ENCODE results near the gene FHOD3. TPM values are rescaled to one million over a fixed set of nuclear protein-coding genes. Genes with fewer than 3 reads are reported as not detected.

FHOD3 gene
- total RNA-seq, 2 experiments from 2014 or later, result not detected

- DNase-seq, result no peak
- Mint-ChIP-seq H3K4me1 (ENCODE audit: low read depth) (no peaks in the 10 kb centered on the region), H3K27ac (no peak overlapping the region), H3K9me3 (no peaks in the 10 kb centered on the region), H3K36me3 (no peaks in the 10 kb centered on the region), H3K27me3 (peaks cover 13% of the 10 kb centered on the region), H3K4me3 (no peak overlapping the region)
- intact Hi-C loops (cut with micrococcal nuclease), result no loop called here
- ChIA-PET CTCF (no interaction called here), POLR2A (no interaction called here)
Measured at GRCh38 chr18:36328916-36329315, 31.4 kb downstream of the FHOD3 start.

GRCh38 chr18:36329684-36330434 is 32.3 kb downstream of the FHOD3 start:
- CTCF ChIA-PET, result no interaction called here
- intact Hi-C loops (cut with micrococcal nuclease), result no loop called here
- no peaks in the 10 kb centered on the region for H3K36me3 Mint-ChIP-seq
- H3K4me1 Mint-ChIP-seq (ENCODE audit: low read depth), result no peaks in the 10 kb centered on the region
- H3K4me3 Mint-ChIP-seq, result no peak overlapping the region
- DNase-seq, result no peak
- H3K9me3 Mint-ChIP-seq, result no peaks in the 10 kb centered on the region
- H3K27ac Mint-ChIP-seq, result no peak overlapping the region
- POLR2A ChIA-PET, result no interaction called here
- peaks cover 12% of the 10 kb centered on the region for H3K27me3 Mint-ChIP-seq

- ChIA-PET CTCF (no interaction called here), POLR2A (no interaction called here)
- no peaks in the 10 kb centered on the region for H3K36me3 Mint-ChIP-seq
- intact Hi-C loops (cut with micrococcal nuclease), result no loop called here
- no peak overlapping the region for H3K4me3 Mint-ChIP-seq
- H3K27ac Mint-ChIP-seq, result no peak overlapping the region
- DNase-seq, result no peak
- H3K4me1 Mint-ChIP-seq (ENCODE audit: low read depth), result no peaks in the 10 kb centered on the region
- no peaks in the 10 kb centered on the region for H3K9me3 Mint-ChIP-seq
- peaks cover 10% of the 10 kb centered on the region for H3K27me3 Mint-ChIP-seq
Measured at GRCh38 chr18:36330435-36331052, 33.0 kb downstream of the FHOD3 start.

- CTCF ChIA-PET, result no interaction called here
- H3K36me3 Mint-ChIP-seq, result no peaks in the 10 kb centered on the region
- intact Hi-C loops (cut with micrococcal nuclease), result no loop called here
Measured at GRCh38 chr18:36331521-36331971, 34.0 kb downstream of the FHOD3 start.

GRCh38 chr18:36333414-36333813 is 35.9 kb downstream of the FHOD3 start:
- POLR2A ChIA-PET, result no interaction called here

More at GRCh38 chr18:36331521-36331971, 34.0 kb downstream of the FHOD3 start:
- Mint-ChIP-seq H3K4me1 (ENCODE audit: low read depth) (no peaks in the 10 kb centered on the region), H3K4me3 (no peak overlapping the region), H3K9me3 (no peaks in the 10 kb centered on the region), H3K27ac (no peak overlapping the region), H3K27me3 (peaks cover 8% of the 10 kb centered on the region)
- no peak for DNase-seq
- POLR2A ChIA-PET, result no interaction called here

GRCh38 chr18:36334798-36335197 is 37.3 kb downstream of the FHOD3 start:
- Mint-ChIP-seq H3K4me1 (ENCODE audit: low read depth) (no peaks in the 10 kb centered on the region), H3K9me3 (no peaks in the 10 kb centered on the region), H3K27me3 (peaks cover 2% of the 10 kb centered on the region), H3K27ac (no peak overlapping the region), H3K4me3 (no peak overlapping the region), H3K36me3 (no peaks in the 10 kb centered on the region)
- POLR2A ChIA-PET, result no interaction called here
- CTCF ChIA-PET, result no interaction called here
- DNase-seq, result no peak
- intact Hi-C loops (cut with micrococcal nuclease), result no loop called here

More at GRCh38 chr18:36333414-36333813, 35.9 kb downstream of the FHOD3 start:
- H3K4me1 Mint-ChIP-seq (ENCODE audit: low read depth), result no peaks in the 10 kb centered on the region
- H3K36me3 Mint-ChIP-seq, result no peaks in the 10 kb centered on the region
- CTCF ChIA-PET, result no interaction called here
- H3K27me3 Mint-ChIP-seq, result peaks cover 3% of the 10 kb centered on the region
- no peaks in the 10 kb centered on the region for H3K9me3 Mint-ChIP-seq
- no peak overlapping the region for H3K27ac Mint-ChIP-seq
- intact Hi-C loops (cut with micrococcal nuclease), result no loop called here
- H3K4me3 Mint-ChIP-seq, result no peak overlapping the region
- DNase-seq, result no peak

- no peak overlapping the region for H3K4me3 Mint-ChIP-seq
- POLR2A ChIA-PET, result no interaction called here
Measured at GRCh38 chr18:36335476-36336279, 38.2 kb downstream of the FHOD3 start.

GRCh38 chr18:36337679-36338402 is 40.3 kb downstream of the FHOD3 start:
- Mint-ChIP-seq H3K27me3 (peaks cover 5% of the 10 kb centered on the region), H3K4me3 (no peak overlapping the region), H3K27ac (no peak overlapping the region), H3K9me3 (no peaks in the 10 kb centered on the region), H3K4me1 (ENCODE audit: low read depth) (no peaks in the 10 kb centered on the region), H3K36me3 (no peaks in the 10 kb centered on the region)
- no peak for DNase-seq
- ChIA-PET POLR2A (no interaction called here), CTCF (no interaction called here)
- intact Hi-C loops (cut with micrococcal nuclease), result no loop called here

More at GRCh38 chr18:36335476-36336279, 38.2 kb downstream of the FHOD3 start:
- intact Hi-C loops (cut with micrococcal nuclease), result no loop called here
- H3K4me1 Mint-ChIP-seq (ENCODE audit: low read depth), result no peaks in the 10 kb centered on the region
- no peaks in the 10 kb centered on the region for H3K9me3 Mint-ChIP-seq
- H3K27ac Mint-ChIP-seq, result no peak overlapping the region
- no peak for DNase-seq
- CTCF ChIA-PET, result no interaction called here
- no peaks in the 10 kb centered on the region for H3K27me3 Mint-ChIP-seq
- no peaks in the 10 kb centered on the region for H3K36me3 Mint-ChIP-seq

- POLR2A ChIA-PET, result no interaction called here
- no peak overlapping the region for H3K27ac Mint-ChIP-seq
- H3K9me3 Mint-ChIP-seq, result no peaks in the 10 kb centered on the region
- intact Hi-C loops (cut with micrococcal nuclease), result no loop called here
- H3K4me3 Mint-ChIP-seq, result no peak overlapping the region
- H3K4me1 Mint-ChIP-seq (ENCODE audit: low read depth), result no peaks in the 10 kb centered on the region
- no peaks in the 10 kb centered on the region for H3K36me3 Mint-ChIP-seq
- DNase-seq, result no peak
- peaks cover 5% of the 10 kb centered on the region for H3K27me3 Mint-ChIP-seq
- CTCF ChIA-PET, result no interaction called here
Measured at GRCh38 chr18:36338403-36338933, 41.0 kb downstream of the FHOD3 start.

- no peaks in the 10 kb centered on the region for H3K4me1 Mint-ChIP-seq (ENCODE audit: low read depth)
- H3K36me3 Mint-ChIP-seq, result no peaks in the 10 kb centered on the region
- H3K4me3 Mint-ChIP-seq, result no peak overlapping the region
- H3K27me3 Mint-ChIP-seq, result peaks cover 5% of the 10 kb centered on the region
- intact Hi-C loops (cut with micrococcal nuclease), result no loop called here
- H3K9me3 Mint-ChIP-seq, result no peaks in the 10 kb centered on the region
- no peak for DNase-seq
- ChIA-PET POLR2A (no interaction called here), CTCF (no interaction called here)
- no peak overlapping the region for H3K27ac Mint-ChIP-seq
Measured at GRCh38 chr18:36340246-36340645, 42.7 kb downstream of the FHOD3 start.

- DNase-seq, result no peak
- Mint-ChIP-seq H3K36me3 (no peaks in the 10 kb centered on the region), H3K27ac (no peak overlapping the region), H3K4me1 (ENCODE audit: low read depth) (no peaks in the 10 kb centered on the region), H3K4me3 (no peak overlapping the region), H3K27me3 (peaks cover 8% of the 10 kb centered on the region), H3K9me3 (no peaks in the 10 kb centered on the region)
- ChIA-PET CTCF (no interaction called here), POLR2A (no interaction called here)
- intact Hi-C loops (cut with micrococcal nuclease), result no loop called here
Measured at GRCh38 chr18:36341944-36342343, 44.4 kb downstream of the FHOD3 start.

GRCh38 chr18:36348331-36348730 is 50.8 kb downstream of the FHOD3 start:
- CTCF ChIA-PET, result no interaction called here

More at GRCh38 chr18:36348331-36348730, 50.8 kb downstream of the FHOD3 start:
- Mint-ChIP-seq H3K4me1 (ENCODE audit: low read depth) (no peaks in the 10 kb centered on the region), H3K27ac (no peak overlapping the region), H3K4me3 (no peak overlapping the region), H3K36me3 (no peaks in the 10 kb centered on the region), H3K27me3 (peaks cover 23% of the 10 kb centered on the region), H3K9me3 (no peaks in the 10 kb centered on the region)
- POLR2A ChIA-PET, result no interaction called here
- DNase-seq, result no peak
- intact Hi-C loops (cut with micrococcal nuclease), result no loop called here
